ENCODE measurements around the gene BLTP1. TPM values are rescaled to one million over a fixed set of nuclear protein-coding genes. Genes with fewer than 3 reads are reported as not detected.

The BLTP1 gene
- total RNA-seq, 2 donors from 2014 or later, result 89.5 to 102 TPM

DNA sequence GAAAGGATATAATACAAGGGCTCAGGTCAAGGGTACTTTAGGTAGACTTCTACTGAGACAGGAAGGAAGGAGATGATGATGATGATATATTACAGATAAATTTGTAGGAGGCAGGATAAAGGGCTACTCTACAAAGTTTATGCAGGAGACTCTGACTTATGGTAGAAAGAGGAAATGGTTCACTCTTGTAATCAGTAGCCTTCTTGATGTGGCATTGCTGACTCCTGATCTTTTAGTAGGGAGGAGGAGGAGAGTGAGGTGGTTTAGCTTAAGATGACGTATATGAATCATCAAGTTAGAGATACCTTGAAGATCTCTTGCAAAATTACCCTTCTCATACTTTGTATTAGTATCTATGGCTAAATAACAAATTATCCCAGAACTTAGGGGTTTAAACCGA is 4.7 kb downstream of the BLTP1 start:
- no peak for DNase-seq
- intact Hi-C loops (cut with DNase I, micrococcal nuclease), result no loop called here

GRCh38 chr4:122163301-122163700 is 11.2 kb downstream of the BLTP1 start:
- intact Hi-C loops (cut with DNase I, micrococcal nuclease), result no loop called here
- DNase-seq (no peak), ATAC-seq (peak; percentile 67)

More for the DNA sequence above, 4.7 kb downstream of the BLTP1 start:
- ATAC-seq, result no peak

DNA sequence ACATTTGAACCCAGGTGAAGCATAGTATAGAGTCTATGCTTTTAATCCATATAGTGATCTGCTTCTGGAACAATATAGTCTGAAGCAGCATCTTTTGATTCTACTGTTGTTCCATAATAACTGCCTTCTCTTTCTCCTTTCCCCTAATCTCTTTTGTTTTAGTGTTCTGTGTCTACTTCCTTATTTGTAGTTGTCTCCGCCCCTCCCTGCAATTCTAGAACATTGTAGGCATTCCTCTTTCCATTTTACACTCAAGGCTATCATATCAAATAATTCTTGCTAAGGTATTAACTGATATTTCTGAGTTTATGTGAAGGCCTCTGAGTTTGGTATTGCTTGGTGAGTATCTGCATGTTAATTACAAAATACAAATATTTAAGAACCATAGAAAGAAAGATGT is 11.6 kb downstream of the BLTP1 start:
- DNase-seq (no peak), ATAC-seq (peak; percentile 95)
- intact Hi-C loops (cut with DNase I, micrococcal nuclease), result no loop called here

DNA sequence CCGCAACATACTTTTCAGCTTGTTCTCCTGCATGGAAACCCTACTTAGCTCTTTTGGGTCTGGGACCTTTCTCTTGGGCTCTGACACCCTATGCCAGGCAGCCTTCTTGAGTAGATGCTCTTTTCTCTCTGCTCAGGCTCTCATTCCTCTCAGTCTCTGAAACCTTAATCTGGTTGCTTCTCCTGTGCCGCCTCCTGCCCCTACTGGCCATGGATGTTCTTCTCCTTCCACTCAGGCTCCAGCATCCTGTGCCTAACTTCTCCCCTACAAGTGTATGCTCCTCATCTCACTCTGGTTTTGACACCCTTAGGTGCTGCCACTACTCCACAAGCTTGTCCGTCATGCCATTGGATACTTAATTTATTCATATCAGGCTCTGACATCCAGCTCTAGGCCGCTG is 15.2 kb downstream of the BLTP1 start:
- DNase-seq, result no peak
- no peak for ATAC-seq
- intact Hi-C loops (cut with DNase I, micrococcal nuclease), result no loop called here

GRCh38 chr4:122170775-122171174 is 18.6 kb downstream of the BLTP1 start:
- no peak for ATAC-seq
- no peak for DNase-seq
- intact Hi-C loops (cut with DNase I, micrococcal nuclease), result no loop called here

GRCh38 chr4:122171323-122171722 is 19.2 kb downstream of the BLTP1 start:
- intact Hi-C loops (cut with DNase I, micrococcal nuclease), result no loop called here
- no peak for DNase-seq
- ATAC-seq, result no peak

DNA sequence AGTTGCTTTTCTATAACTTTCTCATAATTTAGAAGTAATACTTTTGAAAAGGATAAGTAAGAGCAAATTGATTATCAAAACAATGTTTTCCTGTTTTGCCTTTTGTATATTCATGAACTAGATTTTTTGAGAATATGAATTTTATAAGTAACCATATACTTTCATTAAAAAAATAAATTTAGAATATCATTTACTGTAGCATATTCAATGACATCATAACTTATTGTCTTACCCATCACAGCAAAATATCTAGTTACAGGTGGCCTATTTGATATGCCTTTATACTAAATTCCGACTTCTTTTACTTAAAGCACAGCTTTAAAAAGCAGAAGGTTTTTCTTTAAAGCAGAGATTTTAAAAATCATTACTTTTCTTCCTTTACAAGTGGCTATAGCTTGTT is 20.1 kb downstream of the BLTP1 start:
- ATAC-seq (no peak), DNase-seq (no peak)
- intact Hi-C loops (cut with DNase I, micrococcal nuclease), result no loop called here

GRCh38 chr4:122178961-122179360 is 26.8 kb downstream of the BLTP1 start:
- intact Hi-C loops (cut with DNase I, micrococcal nuclease), result no loop called here
- no peak for ATAC-seq
- DNase-seq, result no peak

DNA sequence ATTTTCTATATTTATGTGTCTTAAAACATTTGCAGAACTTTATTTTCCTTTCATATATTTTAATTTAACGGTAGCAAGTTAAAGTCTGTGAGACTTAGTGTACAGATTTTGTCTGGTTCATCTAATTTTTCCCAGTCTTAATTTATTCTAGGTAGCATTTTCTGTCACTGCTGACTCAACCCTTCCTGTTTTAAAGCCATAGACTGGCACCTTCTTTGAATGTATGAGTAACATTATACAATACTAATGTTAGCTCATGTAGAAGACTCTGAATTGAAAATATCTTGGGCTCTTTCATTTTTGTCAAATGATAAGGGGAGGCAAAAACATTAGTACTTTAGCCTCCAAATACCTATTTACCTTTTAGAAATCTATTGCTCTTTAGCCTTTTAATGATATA is 43.6 kb downstream of the BLTP1 start:
- no peak for DNase-seq
- intact Hi-C loops (cut with DNase I, micrococcal nuclease), result no loop called here
- no peak for ATAC-seq

Other genes starting within 250 kb of the BLTP1 start
- gene TRPC3, start 200.3 kb upstream of the BLTP1 start, total RNA-seq, result 1 to 10 TPM in 1 of 2 donors, under 1 TPM in 1; 0.52 to 1.1 TPM
- gene ADAD1, start 226.7 kb downstream of the BLTP1 start, total RNA-seq, result not detected